ENCODE results near the gene KIF1C. TPM values are rescaled to one million over a fixed set of nuclear protein-coding genes. Genes with fewer than 3 reads are reported as not detected.
A peak's percentile ranks its signal among the peaks of the same experiment; 100 is the strongest.
"Not testable (repeated sequence)": the region's sequence is repeated elsewhere in the genome, so short reads cannot be mapped to it uniquely, and the experiment has no call there.

KIF1C gene
- polyA plus RNA-seq, 2 donors: 64.7 to 71.6 TPM

GRCh38 chr17:5055543-5055942 lies 57.8 kb downstream of the KIF1C start:
- Histone ChIP-seq H3K4me1 (ENCODE audit: control insufficient read depth in 2 of 2, insufficient read depth in 2 of 2, low read length in 1 of 2) (no peaks in the 10 kb centered on the region), H3K36me3 (ENCODE audit: control insufficient read depth in 2 of 2, insufficient read depth in 2 of 2, low read length in 1 of 2) (no peaks in the 10 kb centered on the region), H3K4me3 (ENCODE audit: low read depth in 1 of 2, low read length in 2 of 2) (no peak overlapping the region), H3K27ac (ENCODE audit: low read depth in 2 of 2, low read length in 1 of 2) (no peak overlapping the region), H3K27me3 (ENCODE audit: control insufficient read depth in 1 of 2, insufficient read depth in 2 of 2, low read length in 2 of 2) (no peaks in the 10 kb centered on the region), H3K9me3 (ENCODE audit: control insufficient read depth in 2 of 2, insufficient read depth in 1 of 2, low read depth in 1 of 2, low read length in 1 of 2) (no peaks in the 10 kb centered on the region)
- 89% methylated on average over 10 of the region's 10 CpGs for WGBS, 2 donors

GRCh38 chr17:5065227-5065744 lies 67.5 kb downstream of the KIF1C start:
- Histone ChIP-seq H3K27ac (ENCODE audit: low read depth in 2 of 2, low read length in 1 of 2) (no peak overlapping the region), H3K36me3 (ENCODE audit: control insufficient read depth in 2 of 2, insufficient read depth in 2 of 2, low read length in 1 of 2) (no peaks in the 10 kb centered on the region), H3K4me1 (ENCODE audit: control insufficient read depth in 2 of 2, insufficient read depth in 2 of 2, low read length in 1 of 2) (no peaks in the 10 kb centered on the region), H3K27me3 (ENCODE audit: control insufficient read depth in 1 of 2, insufficient read depth in 2 of 2, low read length in 2 of 2) (no peaks in the 10 kb centered on the region), H3K9me3 (ENCODE audit: control insufficient read depth in 2 of 2, insufficient read depth in 1 of 2, low read depth in 1 of 2, low read length in 1 of 2) (no peaks in the 10 kb centered on the region), H3K4me3 (ENCODE audit: low read depth in 1 of 2, low read length in 2 of 2) (no peak overlapping the region)
- 68% methylated on average over 1 of the region's 1 CpG for WGBS, 2 donors

GRCh38 chr17:5068236-5068635 lies 70.5 kb downstream of the KIF1C start:
- Histone ChIP-seq H3K27ac (ENCODE audit: low read depth in 2 of 2, low read length in 1 of 2) (no peak overlapping the region), H3K36me3 (ENCODE audit: control insufficient read depth in 2 of 2, insufficient read depth in 2 of 2, low read length in 1 of 2) (no peaks in the 10 kb centered on the region), H3K9me3 (ENCODE audit: control insufficient read depth in 2 of 2, insufficient read depth in 1 of 2, low read depth in 1 of 2, low read length in 1 of 2) (no peaks in the 10 kb centered on the region), H3K27me3 (ENCODE audit: control insufficient read depth in 1 of 2, insufficient read depth in 2 of 2, low read length in 2 of 2) (no peaks in the 10 kb centered on the region), H3K4me3 (ENCODE audit: low read depth in 1 of 2, low read length in 2 of 2) (no peak overlapping the region), H3K4me1 (ENCODE audit: control insufficient read depth in 2 of 2, insufficient read depth in 2 of 2, low read length in 1 of 2) (no peaks in the 10 kb centered on the region)
- 87 to 94% methylated on average over 3 of the region's 3 CpGs for WGBS, 2 donors

- H3K9me3 ChIP-seq (ENCODE audit: control insufficient read depth in 2 of 2, insufficient read depth in 1 of 2, low read depth in 1 of 2, low read length in 1 of 2): no peaks in the 10 kb centered on the region
- no peaks in the 10 kb centered on the region for H3K27me3 ChIP-seq (ENCODE audit: control insufficient read depth in 1 of 2, insufficient read depth in 2 of 2, low read length in 2 of 2)
- H3K4me3 ChIP-seq (ENCODE audit: low read depth in 1 of 2, low read length in 2 of 2): no peak overlapping the region
- H3K36me3 ChIP-seq (ENCODE audit: control insufficient read depth in 2 of 2, insufficient read depth in 2 of 2, low read length in 1 of 2): no peaks in the 10 kb centered on the region
- no peak overlapping the region for H3K27ac ChIP-seq (ENCODE audit: low read depth in 2 of 2, low read length in 1 of 2)
- WGBS, 2 donors: 74 to 90% methylated on average over 4 of the region's 4 CpGs
- H3K4me1 ChIP-seq (ENCODE audit: control insufficient read depth in 2 of 2, insufficient read depth in 2 of 2, low read length in 1 of 2): no peaks in the 10 kb centered on the region
Observed at GRCh38 chr17:5069724-5070123, 72.0 kb downstream of the KIF1C start.

GRCh38 chr17:5075472-5075871 lies 77.7 kb downstream of the KIF1C start:
- 84 to 85% methylated on average over 4 of the region's 5 CpGs for WGBS, 2 donors
- not testable (repeated sequence) for H3K4me3 ChIP-seq (ENCODE audit: low read depth in 1 of 2, low read length in 2 of 2)

GRCh38 chr17:5077275-5077674 lies 79.5 kb downstream of the KIF1C start:
- WGBS, 2 donors: 97 to 98% methylated on average over 24 of the region's 24 CpGs

More at GRCh38 chr17:5075472-5075871, 77.7 kb downstream of the KIF1C start:
- H3K9me3 ChIP-seq (ENCODE audit: control insufficient read depth in 2 of 2, insufficient read depth in 1 of 2, low read depth in 1 of 2, low read length in 1 of 2); H3K27ac ChIP-seq (ENCODE audit: low read depth in 2 of 2, low read length in 1 of 2); H3K27me3 ChIP-seq (ENCODE audit: control insufficient read depth in 1 of 2, insufficient read depth in 2 of 2, low read length in 2 of 2); H3K36me3 ChIP-seq (ENCODE audit: control insufficient read depth in 2 of 2, insufficient read depth in 2 of 2, low read length in 1 of 2); H3K4me1 ChIP-seq (ENCODE audit: control insufficient read depth in 2 of 2, insufficient read depth in 2 of 2, low read length in 1 of 2): not testable (repeated sequence)

GRCh38 chr17:5077781-5078105 lies 80.0 kb downstream of the KIF1C start:
- Histone ChIP-seq H3K4me3 (ENCODE audit: low read depth in 1 of 2, low read length in 2 of 2) (peak overlapping the region; percentile 78 to 86), H3K4me1 (ENCODE audit: control insufficient read depth in 2 of 2, insufficient read depth in 2 of 2, low read length in 1 of 2) (peaks cover 4 to 8% of the 10 kb centered on the region in 2 donors), H3K9me3 (ENCODE audit: control insufficient read depth in 2 of 2, insufficient read depth in 1 of 2, low read depth in 1 of 2, low read length in 1 of 2) (peaks cover 0 to 2% of the 10 kb centered on the region in 2 donors), H3K36me3 (ENCODE audit: control insufficient read depth in 2 of 2, insufficient read depth in 2 of 2, low read length in 1 of 2) (peaks cover 0 to 3% of the 10 kb centered on the region in 2 donors), H3K27ac (ENCODE audit: low read depth in 2 of 2, low read length in 1 of 2) (peak overlapping the region; percentile 78 to 86), H3K27me3 (ENCODE audit: control insufficient read depth in 1 of 2, insufficient read depth in 2 of 2, low read length in 2 of 2) (no peaks in the 10 kb centered on the region)
- WGBS, 2 donors: 21 to 26% methylated on average over 14 of the region's 14 CpGs

More at GRCh38 chr17:5077275-5077674, 79.5 kb downstream of the KIF1C start:
- not testable (repeated sequence) for H3K27me3 ChIP-seq (ENCODE audit: control insufficient read depth in 1 of 2, insufficient read depth in 2 of 2, low read length in 2 of 2); H3K9me3 ChIP-seq (ENCODE audit: control insufficient read depth in 2 of 2, insufficient read depth in 1 of 2, low read depth in 1 of 2, low read length in 1 of 2); H3K36me3 ChIP-seq (ENCODE audit: control insufficient read depth in 2 of 2, insufficient read depth in 2 of 2, low read length in 1 of 2); H3K4me1 ChIP-seq (ENCODE audit: control insufficient read depth in 2 of 2, insufficient read depth in 2 of 2, low read length in 1 of 2)
- Histone ChIP-seq H3K4me3 (ENCODE audit: low read depth in 1 of 2, low read length in 2 of 2) (peak overlapping the region in 1 of 2 donors; percentile 78), H3K27ac (ENCODE audit: low read depth in 2 of 2, low read length in 1 of 2) (peak overlapping the region; percentile 78 to 86)

Other genes with a start within 250 kb of the KIF1C start
- under 1 TPM in 1 of 2 donors, not detected in 1; 0.07 TPM for gene TM4SF5, start 226.1 kb upstream of the KIF1C start, polyA plus RNA-seq
- gene VMO1, start 211.6 kb upstream of the KIF1C start, polyA plus RNA-seq: 1 to 10 TPM; 1.3 to 1.5 TPM
- gene GLTPD2, start 209.0 kb upstream of the KIF1C start, polyA plus RNA-seq: under 1 TPM in 1 of 2 donors, not detected in 1; 0.38 TPM
- gene PSMB6, start 201.8 kb upstream of the KIF1C start, polyA plus RNA-seq: 100 to 1,000 TPM; 110 to 248 TPM
- gene PLD2, start 190.8 kb upstream of the KIF1C start, polyA plus RNA-seq: 10 to 100 TPM; 66.9 to 67.4 TPM
- gene MINK1, start 164.6 kb upstream of the KIF1C start, polyA plus RNA-seq: 100 to 1,000 TPM in 1 of 2 donors, 10 to 100 TPM in 1; 86.1 to 161 TPM
- gene C17orf107, start 98.4 kb upstream of the KIF1C start, polyA plus RNA-seq: under 1 TPM; 0.58 to 0.71 TPM
- under 1 TPM; 0.16 to 0.47 TPM for gene CHRNE, start 94.9 kb upstream of the KIF1C start, polyA plus RNA-seq
- gene GP1BA, start 65.7 kb upstream of the KIF1C start, polyA plus RNA-seq: under 1 TPM; 0.02 to 0.12 TPM
- 10 to 100 TPM; 18.3 to 43.4 TPM for gene SLC25A11, start 57.9 kb upstream of the KIF1C start, polyA plus RNA-seq
- gene RNF167, start 57.7 kb upstream of the KIF1C start, polyA plus RNA-seq: 100 to 1,000 TPM in 1 of 2 donors, 10 to 100 TPM in 1; 79.5 to 149 TPM
- 100 to 1,000 TPM; 371 to 761 TPM for gene PFN1, start 49.4 kb upstream of the KIF1C start, polyA plus RNA-seq
- 10 to 100 TPM in 1 of 2 donors, 1 to 10 TPM in 1; 1.7 to 10.8 TPM for gene ENO3, start 46.8 kb upstream of the KIF1C start, polyA plus RNA-seq
- gene SPAG7, start 30.1 kb upstream of the KIF1C start, polyA plus RNA-seq: 10 to 100 TPM; 48.9 to 56.4 TPM
- 10 to 100 TPM; 26.3 to 50.8 TPM for gene CAMTA2, start 10.3 kb upstream of the KIF1C start, polyA plus RNA-seq
- gene INCA1, start 428 bp upstream of the KIF1C start, polyA plus RNA-seq: 1 to 10 TPM in 1 of 2 donors, under 1 TPM in 1; 0.67 to 1.2 TPM
- 1 to 10 TPM in 1 of 2 donors, under 1 TPM in 1; 0.92 to 3.1 TPM for gene SLC52A1, start 37.5 kb downstream of the KIF1C start, polyA plus RNA-seq
- gene ZFP3, start 80.5 kb downstream of the KIF1C start, polyA plus RNA-seq: 1 to 10 TPM; 1.5 to 1.8 TPM
- gene ZNF232, start 113.9 kb downstream of the KIF1C start, polyA plus RNA-seq: 1 to 10 TPM; 4.3 to 5.8 TPM
- gene USP6, start 118.1 kb downstream of the KIF1C start, polyA plus RNA-seq: under 1 TPM; 0.02 to 0.04 TPM
- 1 to 10 TPM in 1 of 2 donors, under 1 TPM in 1; 0.86 to 1.7 TPM for gene ZNF594, start 193.9 kb downstream of the KIF1C start, polyA plus RNA-seq
- under 1 TPM; 0.18 to 0.29 TPM for gene SCIMP, start 236.9 kb downstream of the KIF1C start, polyA plus RNA-seq